Activated CD8-positive, alpha-beta T cell treated with anti-CD3 and anti-CD28 coated beads, Interleukin-2, amount 10 ng/mL, durations not matched to agents 7 days and 5 days (primary cell): ENCODE results near the gene ADAP2. TPM values are rescaled to one million over a fixed set of nuclear protein-coding genes. Genes with fewer than 3 reads are reported as not detected.
"Not testable (repeated sequence)": the region's sequence is repeated elsewhere in the genome, so short reads cannot be mapped to it uniquely, and the experiment has no call there.

ENCODE experiments used
- ATAC-seq: fragments of 150-1000 bp; cut with Tn5 transposase; one replicate; pipeline ENCODE4 v1.10.0; 2021; ENCODE audit warnings: moderate library complexity
- CTCF ChIA-PET: fragments of 350-600 bp; sonication (Branson Sonifier 250); formaldehyde crosslinking; loops from one replicate; lab custom pipeline; 2021; ENCODE audit warnings: antibody characterized with exemption; lab: Charles Lee
- POLR2A ChIA-PET: fragments of 350-600 bp; sonication (Branson Sonifier 250); formaldehyde crosslinking; loops from one replicate; lab custom pipeline; 2021; ENCODE audit warnings: antibody characterized with exemption; lab: Charles Lee
- DNase-seq: peaks from one replicate; pipeline ENCODE4 v3.0.0-alpha.2; 2020
- H3K27ac Mint-ChIP-seq: one replicate; pipeline ENCODE4 v1.8.0; 2021; ENCODE audit warnings: mild to moderate bottlenecking, mixed read lengths
- H3K27me3 Mint-ChIP-seq: one replicate; pipeline ENCODE4 v1.8.0; 2021; ENCODE audit warnings: low read depth, mixed read lengths
- H3K36me3 Mint-ChIP-seq: one replicate; pipeline ENCODE4 v1.8.0; 2021; ENCODE audit warnings: low read depth, mixed read lengths
- H3K4me1 Mint-ChIP-seq: one replicate; pipeline ENCODE4 v1.8.0; 2021; ENCODE audit warnings: low read depth, mixed read lengths
- H3K4me3 Mint-ChIP-seq: one replicate; pipeline ENCODE4 v1.8.0; 2021; ENCODE audit warnings: mild to moderate bottlenecking, mixed read lengths
- H3K9me3 Mint-ChIP-seq: one replicate; pipeline ENCODE4 v1.8.0; 2022; ENCODE audit warnings: mixed read lengths; ENCODE audit not compliant: insufficient read depth
- total RNA-seq, 2 experiments: library from RNA; stranded (reverse); gene quantifications; one replicate each; pipeline ENCODE4 v1.2.3, GENCODE V29; 2021

The ADAP2 gene
- total RNA-seq, 2 experiments from 2014 or later = 0.39 to 1.1 TPM

GRCh38 chr17:30931582-30931981 is 9.8 kb downstream of the ADAP2 start:
- H3K9me3 Mint-ChIP-seq = not testable (repeated sequence)

GRCh38 chr17:30933966-30934365 is 12.2 kb downstream of the ADAP2 start:
- POLR2A ChIA-PET = no interaction called here
- peaks cover 5% of the 10 kb centered on the region for H3K27me3 Mint-ChIP-seq
- H3K9me3 Mint-ChIP-seq = no peaks in the 10 kb centered on the region
- DNase-seq (no peak), ATAC-seq (no peak)
- no peak overlapping the region for H3K27ac Mint-ChIP-seq
- CTCF ChIA-PET = no interaction called here
- no peak overlapping the region for H3K4me3 Mint-ChIP-seq
- no peaks in the 10 kb centered on the region for H3K36me3 Mint-ChIP-seq
- no peaks in the 10 kb centered on the region for H3K4me1 Mint-ChIP-seq

More at GRCh38 chr17:30931582-30931981, 9.8 kb downstream of the ADAP2 start:
- H3K4me1 Mint-ChIP-seq, H3K4me3 Mint-ChIP-seq, DNase-seq, POLR2A ChIA-PET, H3K27me3 Mint-ChIP-seq, CTCF ChIA-PET, ATAC-seq, H3K36me3 Mint-ChIP-seq, H3K27ac Mint-ChIP-seq: not testable (repeated sequence)

DNA sequence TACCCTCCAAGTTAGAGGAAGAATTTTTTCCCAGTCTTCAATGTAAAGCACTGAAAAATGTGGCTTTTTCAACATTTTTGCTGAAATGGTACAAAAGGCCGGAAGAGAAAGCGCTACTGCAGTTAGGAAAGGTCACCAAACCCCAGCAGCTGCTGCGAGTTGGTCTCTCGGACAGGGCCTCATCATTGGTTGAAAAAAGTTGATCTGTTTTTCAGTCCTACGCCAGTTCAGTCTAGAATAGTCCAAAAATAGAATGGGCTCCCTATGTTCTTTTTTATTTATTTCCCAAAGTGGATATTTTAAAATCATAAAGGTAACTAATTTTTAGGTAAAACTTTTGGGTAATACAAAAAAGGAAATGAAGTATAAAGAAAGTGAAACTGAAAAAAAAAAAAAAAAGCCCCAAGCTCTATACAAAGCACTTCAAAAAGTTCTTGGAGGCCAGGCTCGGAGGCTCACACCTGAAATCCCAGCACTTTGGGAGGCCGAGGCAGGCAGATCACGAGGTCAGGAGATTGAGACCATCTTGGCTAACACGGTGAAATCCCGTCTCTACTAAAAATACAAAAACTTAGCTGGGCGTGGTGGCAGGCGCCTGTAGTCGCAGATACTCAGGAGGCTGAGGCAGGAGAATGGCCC is 17.4 kb downstream of the ADAP2 start:
- ChIA-PET CTCF (no interaction called here), POLR2A (interaction anchor here (0.5 to 0.7 kb wide), 3 partner anchors 32 to 1980 kb away, joined by 3 to 4 read pairs (median 3); partner anchors contain the start of gene RNF135)
- Mint-ChIP-seq H3K27me3 (peaks cover 5% of the 10 kb centered on the region), H3K36me3 (no peaks in the 10 kb centered on the region), H3K9me3 (no peaks in the 10 kb centered on the region), H3K4me3 (no peak overlapping the region), H3K4me1 (peaks cover 3% of the 10 kb centered on the region), H3K27ac (no peak overlapping the region)
- ATAC-seq = no peak
- DNase-seq = no peak

DNA sequence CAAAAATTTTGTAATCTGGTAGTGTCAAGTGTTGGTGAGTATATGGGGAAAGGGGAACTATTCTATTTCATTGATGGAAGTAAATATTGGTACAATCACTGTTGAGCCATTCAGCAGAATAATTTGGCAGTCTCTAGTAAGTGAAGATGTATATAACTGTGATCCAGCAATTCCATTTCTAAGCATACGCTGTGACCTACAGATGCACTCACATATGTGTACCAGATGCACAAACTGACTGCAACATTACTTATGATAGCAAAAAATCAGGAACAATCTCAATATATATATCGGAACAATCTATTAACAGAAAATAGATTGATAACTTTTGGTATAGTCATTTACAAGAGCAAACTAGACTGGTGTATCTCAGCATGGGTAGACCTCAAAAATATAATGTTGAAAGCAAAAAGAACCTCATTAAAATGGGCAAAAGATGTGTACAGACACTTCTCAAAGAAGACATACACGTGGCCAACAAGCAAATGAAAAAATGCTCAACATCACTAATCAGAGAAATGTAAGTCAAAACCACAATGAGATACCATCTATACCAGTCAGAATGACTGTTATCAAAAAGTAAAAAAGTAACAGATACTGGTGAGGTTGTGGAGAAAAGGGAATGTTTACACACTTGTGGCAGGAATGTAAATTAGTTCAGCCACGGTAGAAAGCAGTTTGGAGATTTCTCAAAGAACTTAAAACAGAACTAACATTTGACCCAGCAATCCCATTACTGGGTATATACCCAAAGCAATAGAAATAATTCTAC is 20.7 kb downstream of the ADAP2 start:
- DNase-seq = no peak

DNA sequence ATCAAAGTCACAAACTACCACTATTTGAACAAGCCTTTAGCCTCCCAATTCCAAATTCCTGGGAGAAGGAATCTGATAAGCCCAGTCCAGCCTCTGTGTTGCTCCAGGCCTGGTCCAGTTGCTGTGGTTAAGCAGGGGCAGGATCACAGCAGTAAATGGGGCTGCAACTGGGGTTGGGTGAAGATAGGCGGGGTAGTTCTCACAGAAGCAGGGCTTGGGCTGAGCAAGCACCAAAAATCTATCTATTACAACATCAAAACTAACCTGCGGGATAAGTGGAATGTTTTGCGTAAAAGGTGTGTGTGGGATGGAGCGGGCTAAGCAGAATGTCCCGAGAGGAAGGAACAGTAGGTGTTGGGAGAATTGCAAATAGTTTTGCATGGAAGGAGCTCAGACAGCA is 26.1 kb downstream of the ADAP2 start:
- Mint-ChIP-seq H3K27ac (no peak overlapping the region), H3K36me3 (no peaks in the 10 kb centered on the region), H3K4me1 (no peaks in the 10 kb centered on the region), H3K27me3 (no peaks in the 10 kb centered on the region), H3K9me3 (no peaks in the 10 kb centered on the region), H3K4me3 (no peak overlapping the region)
- ChIA-PET CTCF (no interaction called here), POLR2A (no interaction called here)
- ATAC-seq (no peak), DNase-seq (no peak)

More for the DNA sequence above, 20.7 kb downstream of the ADAP2 start:
- H3K27me3 Mint-ChIP-seq = no peaks in the 10 kb centered on the region
- no peaks in the 10 kb centered on the region for H3K9me3 Mint-ChIP-seq
- ATAC-seq = no peak
- ChIA-PET CTCF (no interaction called here), POLR2A (no interaction called here)
- H3K4me3 Mint-ChIP-seq = no peak overlapping the region
- H3K27ac Mint-ChIP-seq = no peak overlapping the region
- no peaks in the 10 kb centered on the region for H3K36me3 Mint-ChIP-seq
- H3K4me1 Mint-ChIP-seq = peaks cover 3% of the 10 kb centered on the region

DNA sequence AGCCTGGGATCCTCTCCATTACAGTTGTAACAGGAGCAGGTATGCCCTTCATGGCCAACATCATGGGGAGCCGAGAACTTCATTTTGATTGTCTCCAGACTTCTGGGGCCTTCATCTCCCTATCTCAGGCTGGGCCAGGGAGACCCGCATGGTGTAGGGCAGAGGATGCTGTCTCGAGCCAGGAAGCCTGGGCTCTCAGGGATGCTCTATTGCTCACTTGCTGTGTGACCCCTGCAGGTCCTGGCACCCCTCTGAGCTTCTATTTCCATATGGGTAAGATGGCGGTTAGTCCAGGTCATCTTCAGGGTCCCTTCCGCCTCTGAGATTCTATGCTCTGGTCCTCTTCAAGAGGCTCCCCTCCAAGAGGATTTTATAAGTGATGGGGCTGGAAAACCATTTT is 28.4 kb downstream of the ADAP2 start:
- H3K4me1 Mint-ChIP-seq = no peaks in the 10 kb centered on the region
- ChIA-PET POLR2A (no interaction called here), CTCF (no interaction called here)
- H3K9me3 Mint-ChIP-seq = no peaks in the 10 kb centered on the region
- H3K27me3 Mint-ChIP-seq = no peaks in the 10 kb centered on the region
- H3K4me3 Mint-ChIP-seq = no peak overlapping the region
- DNase-seq (no peak), ATAC-seq (no peak)
- no peak overlapping the region for H3K27ac Mint-ChIP-seq
- no peaks in the 10 kb centered on the region for H3K36me3 Mint-ChIP-seq

DNA sequence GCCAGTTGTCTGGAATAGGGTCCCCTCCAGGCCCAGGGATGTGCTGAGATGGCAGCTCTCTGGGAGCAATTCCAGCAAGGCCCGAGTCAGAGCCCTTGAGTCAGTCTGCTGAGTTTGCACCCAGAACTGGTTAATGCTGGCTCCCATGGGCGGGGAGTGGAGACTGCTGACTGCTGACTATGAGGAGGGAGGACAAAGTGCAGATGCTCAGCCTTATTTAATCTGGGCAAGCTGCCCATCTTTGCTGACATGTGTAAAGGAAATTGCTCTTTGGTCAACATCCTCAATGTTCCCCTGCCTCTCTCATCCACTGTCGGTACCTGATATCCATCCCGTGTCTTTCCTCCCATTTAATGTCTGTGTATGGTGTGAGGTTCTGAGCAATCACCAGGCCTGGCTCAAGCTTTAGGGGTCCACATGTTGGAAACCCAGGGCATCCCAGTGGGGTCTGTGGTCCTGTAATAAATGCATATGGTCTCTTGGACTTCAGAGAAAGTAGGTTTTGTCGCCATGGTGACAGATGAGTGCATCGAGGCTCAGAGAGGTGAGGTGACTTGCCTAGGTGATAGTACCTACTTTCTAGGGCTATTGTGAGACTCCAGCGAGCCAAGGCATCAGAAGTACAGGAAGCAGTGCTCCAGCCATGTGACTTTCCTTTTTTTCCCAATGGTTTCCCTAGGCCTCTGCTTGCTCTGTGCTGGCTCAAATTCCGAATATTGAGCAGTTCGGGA is 29.1 kb downstream of the ADAP2 start:
- H3K4me3 Mint-ChIP-seq = no peak overlapping the region
- no peaks in the 10 kb centered on the region for H3K9me3 Mint-ChIP-seq
- DNase-seq (no peak), ATAC-seq (no peak)
- H3K4me1 Mint-ChIP-seq = no peaks in the 10 kb centered on the region
- no peak overlapping the region for H3K27ac Mint-ChIP-seq
- ChIA-PET POLR2A (no interaction called here), CTCF (no interaction called here)
- no peaks in the 10 kb centered on the region for H3K27me3 Mint-ChIP-seq
- no peaks in the 10 kb centered on the region for H3K36me3 Mint-ChIP-seq

GRCh38 chr17:30952638-30953393 is 31.1 kb downstream of the ADAP2 start:
- Mint-ChIP-seq H3K27ac (no peak overlapping the region), H3K27me3 (peaks cover 4% of the 10 kb centered on the region), H3K4me3 (no peak overlapping the region), H3K9me3 (no peaks in the 10 kb centered on the region), H3K36me3 (no peaks in the 10 kb centered on the region), H3K4me1 (no peaks in the 10 kb centered on the region)
- ChIA-PET POLR2A (no interaction called here), CTCF (no interaction called here)
- ATAC-seq (no peak), DNase-seq (no peak)

- Mint-ChIP-seq H3K4me3 (no peak overlapping the region), H3K27me3 (peaks cover 16% of the 10 kb centered on the region), H3K36me3 (no peaks in the 10 kb centered on the region), H3K27ac (no peak overlapping the region), H3K9me3 (no peaks in the 10 kb centered on the region), H3K4me1 (no peaks in the 10 kb centered on the region)
- ChIA-PET CTCF (interaction anchor here (1.0 kb wide), 1 partner anchor 16 kb away, joined by 3 read pairs; no protein-coding TSS in a partner anchor), POLR2A (no interaction called here)
- ATAC-seq = no peak
- DNase-seq = no peak
These were observed 32.5 kb downstream of the ADAP2 start for GRCh38 chr17:30954046-30954830.

GRCh38 chr17:30956764-30957374 is 35.1 kb downstream of the ADAP2 start:
- ChIA-PET POLR2A (no interaction called here), CTCF (no interaction called here)
- no peak overlapping the region for H3K4me3 Mint-ChIP-seq
- no peaks in the 10 kb centered on the region for H3K36me3 Mint-ChIP-seq
- ATAC-seq (no peak), DNase-seq (no peak)
- peaks cover 20% of the 10 kb centered on the region for H3K27me3 Mint-ChIP-seq
- H3K9me3 Mint-ChIP-seq = no peaks in the 10 kb centered on the region
- peaks cover 1% of the 10 kb centered on the region for H3K4me1 Mint-ChIP-seq
- H3K27ac Mint-ChIP-seq = no peak overlapping the region

GRCh38 chr17:30957741-30958140 is 36.0 kb downstream of the ADAP2 start:
- Mint-ChIP-seq H3K9me3 (no peaks in the 10 kb centered on the region), H3K36me3 (no peaks in the 10 kb centered on the region), H3K27me3 (peaks cover 20% of the 10 kb centered on the region), H3K4me1 (peaks cover 1% of the 10 kb centered on the region), H3K27ac (no peak overlapping the region), H3K4me3 (no peak overlapping the region)
- no peak for ATAC-seq
- ChIA-PET CTCF (no interaction called here), POLR2A (no interaction called here)
- no peak for DNase-seq
